GM18507 (cell line): ENCODE data around the gene CYP46A1.
"Not testable (repeated sequence)": the region's sequence is repeated elsewhere in the genome, so short reads cannot be mapped to it uniquely, and the experiment has no call there.

ENCODE experiments used
- DNase-seq: peaks from one replicate; pipeline ENCODE4 v3.0.0; 2011; ENCODE audit warnings: low read depth; ENCODE audit not compliant: insufficient read length; ENCODE audit errors: extremely low spot score
- FAIRE-seq: peaks from 2 replicates; lab custom pipeline; 2011; peaks lifted over from hg19 to GRCh38; lab: Jason Lieb, UNC

The CYP46A1 gene

DNA sequence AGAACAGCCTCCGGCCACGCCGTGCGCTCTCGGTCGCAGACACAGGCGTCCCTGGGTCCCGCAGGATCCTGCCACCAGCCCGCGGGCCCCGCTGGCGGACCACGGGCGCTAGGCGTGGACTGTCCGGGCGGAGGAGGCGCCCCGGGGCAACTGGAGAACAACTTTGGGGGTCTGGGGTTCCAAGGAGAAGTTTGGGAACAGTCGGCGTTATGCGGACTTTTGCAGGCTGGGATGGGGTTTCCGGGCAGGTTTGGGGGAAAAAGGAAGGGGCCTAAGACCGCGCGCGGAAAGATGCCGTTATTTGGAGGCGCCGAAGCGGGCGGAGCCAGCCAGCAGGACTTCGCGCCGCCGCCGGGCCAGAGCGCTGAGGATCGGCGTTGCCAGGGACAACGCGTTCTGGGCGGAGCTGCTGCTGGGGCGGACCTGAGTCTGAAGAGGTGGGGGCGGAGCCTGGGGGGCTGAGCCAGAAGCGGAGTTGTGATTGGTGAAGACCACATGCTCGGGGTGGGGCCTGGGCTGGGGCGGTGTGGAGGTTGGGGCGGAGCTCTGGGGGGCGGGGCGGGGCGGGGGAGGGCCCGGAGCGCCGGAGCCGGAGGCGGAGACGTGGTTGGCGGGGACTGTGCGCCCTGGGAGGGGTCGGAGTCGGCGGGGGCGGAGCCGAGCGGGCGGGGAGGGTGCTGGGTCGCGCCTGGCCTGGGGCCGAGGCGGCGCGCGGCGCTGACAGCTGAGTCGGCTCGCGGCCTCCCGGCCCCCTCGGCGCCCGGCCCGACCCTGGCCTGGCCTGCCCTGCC lies at the start of gene CYP46A1:
Gene CYP46A1 (plus strand): TSS at position 680 of the 791 bp plus-strand sequence. CDS start 120 bp downstream, outside the sequence.
- FAIRE-seq (peak; percentile 99), DNase-seq (peak; percentile 99)

DNA sequence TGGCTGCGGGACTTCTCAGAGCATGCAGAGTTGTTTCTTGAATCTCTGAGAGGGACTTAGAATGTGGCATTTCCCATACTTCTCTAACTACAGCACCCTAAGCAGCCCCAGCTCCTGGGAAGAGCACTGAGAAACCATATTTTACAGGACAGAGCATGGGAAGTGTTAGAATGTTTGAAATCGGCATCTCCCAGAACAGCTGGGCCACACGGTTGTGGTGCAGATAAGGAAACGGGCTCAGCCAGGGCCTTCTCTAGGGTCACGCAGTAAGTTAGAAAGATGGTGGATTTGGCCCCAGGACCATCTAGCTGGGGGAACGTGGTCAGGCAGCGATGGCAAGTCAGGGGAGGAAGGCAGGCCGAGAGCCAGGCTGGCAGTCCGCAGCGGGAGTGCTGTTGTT lies 49.7 kb upstream of the CYP46A1 start:
- DNase-seq (no peak), FAIRE-seq (no peak)

DNA sequence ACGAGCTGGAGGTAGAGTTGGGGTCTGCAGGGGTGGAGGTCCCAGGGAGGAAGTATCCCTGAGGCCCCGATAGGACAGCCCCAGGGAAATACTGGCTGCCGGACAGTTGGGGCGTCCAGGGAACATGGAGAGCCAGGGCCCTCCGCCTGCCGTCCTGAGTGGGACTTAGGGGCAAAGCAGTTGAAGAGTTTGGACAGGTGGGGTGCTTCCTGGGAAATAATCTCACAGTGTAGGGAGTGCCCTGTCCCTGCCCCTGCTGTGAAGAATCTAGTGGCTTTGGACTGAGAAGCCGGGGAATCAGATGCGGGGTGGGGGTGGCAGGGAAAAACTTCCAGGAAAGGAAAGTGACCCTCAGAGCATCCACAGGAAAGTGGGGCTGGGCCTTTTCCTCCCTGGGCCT lies 49.0 kb upstream of the CYP46A1 start:
- FAIRE-seq = no peak
- no peak for DNase-seq

DNA sequence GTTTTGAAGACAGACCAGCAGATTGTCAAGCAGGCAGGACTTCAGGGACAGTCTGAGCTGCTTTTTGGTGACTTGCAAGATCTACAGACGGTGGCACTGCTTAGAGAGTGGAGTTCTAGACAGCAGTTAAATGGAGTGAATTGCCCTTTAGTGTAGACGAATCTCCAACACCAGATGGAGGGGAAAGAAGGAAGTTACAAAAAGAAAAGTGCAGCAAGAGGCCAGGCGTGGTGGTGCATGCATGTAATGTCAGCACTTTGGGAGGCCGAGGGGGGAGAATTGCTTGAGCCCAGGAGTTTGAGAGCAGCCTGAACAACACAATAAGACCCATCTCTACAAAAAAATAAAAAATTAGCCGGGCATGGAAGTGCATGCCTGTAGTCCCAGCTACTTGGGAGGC lies 47.6 kb upstream of the CYP46A1 start:
- no peak for FAIRE-seq
- no peak for DNase-seq

DNA sequence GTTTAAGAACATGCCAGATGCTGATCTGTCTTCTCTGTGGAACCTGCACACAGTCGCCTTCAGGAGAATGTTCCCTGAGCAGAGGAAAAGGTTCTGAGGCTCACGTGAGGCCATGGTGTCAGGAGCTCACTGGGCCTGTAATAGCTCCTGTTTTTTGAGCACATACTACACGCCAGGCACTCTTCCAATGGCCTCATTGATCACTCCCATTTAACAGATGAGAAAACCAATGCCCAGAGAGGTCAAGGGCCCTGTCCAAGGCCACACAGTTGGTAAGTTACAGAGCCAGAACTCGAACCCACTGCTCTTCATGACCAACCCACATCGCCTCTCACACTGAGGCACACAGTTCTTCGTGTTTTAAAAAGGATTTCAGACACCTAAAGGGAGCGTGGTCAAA lies 46.5 kb upstream of the CYP46A1 start:
- no peak for FAIRE-seq

DNA sequence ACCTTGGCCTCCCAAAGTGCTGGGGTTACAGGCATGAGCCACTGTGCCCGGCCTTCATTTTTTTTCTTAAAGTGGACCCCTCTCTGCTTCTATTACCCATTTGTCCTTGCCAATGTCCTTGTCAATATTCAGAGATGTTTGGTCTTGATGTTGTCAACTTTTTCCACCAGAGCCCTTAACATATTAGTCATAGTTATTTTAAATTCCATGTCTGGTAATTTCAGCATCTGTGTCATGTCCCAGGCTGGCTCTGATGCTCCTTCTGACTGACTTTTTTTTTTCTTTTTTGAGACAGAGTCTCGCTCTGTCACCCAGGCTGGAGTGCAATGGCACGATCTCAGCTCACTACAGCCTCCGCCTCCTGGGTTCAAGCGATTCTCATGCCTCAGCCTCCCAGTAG lies 41.3 kb upstream of the CYP46A1 start:
- not testable (repeated sequence) for DNase-seq, FAIRE-seq

More for the DNA sequence above, 46.5 kb upstream of the CYP46A1 start:
- DNase-seq = no peak

DNA sequence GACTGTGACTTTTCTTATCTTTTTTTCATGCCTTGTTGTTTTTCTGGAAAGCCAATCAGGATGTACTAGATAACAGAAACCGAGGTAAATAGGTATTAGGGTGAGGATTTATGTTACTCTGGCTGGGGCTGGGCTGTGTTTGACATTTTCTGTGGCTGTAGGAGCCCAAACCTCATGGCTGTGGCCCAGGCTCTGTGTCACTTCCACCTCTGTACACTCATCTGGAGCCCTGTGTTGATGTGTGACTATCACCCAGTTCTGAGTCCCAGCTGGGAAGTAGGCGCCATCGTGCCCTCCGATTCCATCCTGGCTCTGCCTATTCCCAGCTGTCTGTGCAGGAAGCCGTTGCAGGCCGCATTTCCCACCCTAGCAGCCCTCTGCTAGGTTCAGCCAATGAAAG lies 40.8 kb upstream of the CYP46A1 start:
- no peak for FAIRE-seq
- DNase-seq = no peak

DNA sequence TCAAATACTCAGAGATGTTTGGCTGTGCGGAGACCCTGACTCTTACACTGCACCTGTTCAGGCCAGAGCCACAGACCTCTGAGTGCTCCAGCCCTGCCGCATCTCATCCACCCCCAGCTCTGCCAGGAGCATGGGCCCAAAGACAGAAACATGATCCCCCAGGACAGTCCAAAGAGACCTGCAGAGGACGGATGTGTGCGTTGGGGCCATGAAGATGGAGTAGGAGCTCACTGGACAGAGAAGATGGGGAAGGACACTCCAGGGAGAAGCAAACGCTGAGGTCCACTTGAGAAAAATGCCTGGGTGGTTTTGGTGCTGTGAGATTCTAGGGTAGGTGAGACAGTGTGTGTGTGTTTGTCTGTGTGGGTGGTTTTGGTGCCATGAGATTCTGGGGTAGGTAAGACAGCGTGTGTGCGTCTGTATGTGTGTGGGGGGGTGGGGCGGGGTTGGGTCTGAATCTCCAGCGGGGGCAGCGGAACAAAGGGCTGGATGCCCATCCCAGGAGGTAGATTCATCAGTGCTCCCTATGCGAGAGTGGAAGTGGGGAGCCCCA lies 40.0 kb upstream of the CYP46A1 start:
- FAIRE-seq = no peak
- no peak for DNase-seq

DNA sequence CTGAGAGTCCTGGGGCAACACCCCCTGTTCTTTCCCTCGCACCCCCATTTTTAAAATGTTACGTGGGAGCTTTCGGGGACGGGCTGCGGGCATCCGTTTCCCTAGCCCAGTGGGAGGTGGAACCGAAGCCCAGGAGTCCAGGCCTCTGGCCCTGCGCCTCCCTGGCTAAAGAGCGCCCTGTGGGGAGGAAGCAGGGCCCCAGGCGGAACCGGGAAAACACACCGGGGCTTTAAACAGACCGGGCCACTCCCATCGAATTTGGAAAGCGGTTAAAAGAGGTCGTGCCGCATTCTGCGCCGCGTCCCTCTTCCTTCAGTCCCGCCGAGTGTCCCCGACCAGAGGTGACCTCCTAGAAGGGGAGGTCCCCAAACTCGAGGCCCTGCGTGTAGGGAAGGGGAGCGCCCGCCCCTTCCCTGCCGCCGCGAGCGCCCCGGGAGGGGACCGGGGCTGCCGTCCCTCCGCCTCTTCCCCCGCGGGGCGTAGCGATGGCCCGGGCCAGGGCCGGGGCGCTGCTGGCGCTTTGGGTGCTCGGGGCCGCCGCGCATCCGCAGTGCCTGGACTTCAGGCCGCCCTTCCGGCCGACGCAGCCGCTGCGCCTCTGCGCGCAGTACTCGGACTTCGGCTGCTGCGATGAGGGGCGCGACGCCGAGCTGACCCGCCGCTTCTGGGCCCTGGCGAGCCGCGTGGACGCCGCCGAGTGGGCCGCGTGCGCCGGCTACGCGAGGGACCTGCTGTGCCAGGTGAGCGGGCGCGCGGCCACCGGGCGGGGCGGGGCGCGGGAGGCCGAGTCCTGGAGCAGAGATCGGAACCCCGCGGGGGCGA lies 39.2 kb upstream of the CYP46A1 start, which contains the start of gene HHIPL1:
Gene HHIPL1 (plus strand): TSS at position 407 of the 822 bp plus-strand sequence. CDS start 79 bp downstream, at position 486.
- DNase-seq (no peak), FAIRE-seq (no peak)

DNA sequence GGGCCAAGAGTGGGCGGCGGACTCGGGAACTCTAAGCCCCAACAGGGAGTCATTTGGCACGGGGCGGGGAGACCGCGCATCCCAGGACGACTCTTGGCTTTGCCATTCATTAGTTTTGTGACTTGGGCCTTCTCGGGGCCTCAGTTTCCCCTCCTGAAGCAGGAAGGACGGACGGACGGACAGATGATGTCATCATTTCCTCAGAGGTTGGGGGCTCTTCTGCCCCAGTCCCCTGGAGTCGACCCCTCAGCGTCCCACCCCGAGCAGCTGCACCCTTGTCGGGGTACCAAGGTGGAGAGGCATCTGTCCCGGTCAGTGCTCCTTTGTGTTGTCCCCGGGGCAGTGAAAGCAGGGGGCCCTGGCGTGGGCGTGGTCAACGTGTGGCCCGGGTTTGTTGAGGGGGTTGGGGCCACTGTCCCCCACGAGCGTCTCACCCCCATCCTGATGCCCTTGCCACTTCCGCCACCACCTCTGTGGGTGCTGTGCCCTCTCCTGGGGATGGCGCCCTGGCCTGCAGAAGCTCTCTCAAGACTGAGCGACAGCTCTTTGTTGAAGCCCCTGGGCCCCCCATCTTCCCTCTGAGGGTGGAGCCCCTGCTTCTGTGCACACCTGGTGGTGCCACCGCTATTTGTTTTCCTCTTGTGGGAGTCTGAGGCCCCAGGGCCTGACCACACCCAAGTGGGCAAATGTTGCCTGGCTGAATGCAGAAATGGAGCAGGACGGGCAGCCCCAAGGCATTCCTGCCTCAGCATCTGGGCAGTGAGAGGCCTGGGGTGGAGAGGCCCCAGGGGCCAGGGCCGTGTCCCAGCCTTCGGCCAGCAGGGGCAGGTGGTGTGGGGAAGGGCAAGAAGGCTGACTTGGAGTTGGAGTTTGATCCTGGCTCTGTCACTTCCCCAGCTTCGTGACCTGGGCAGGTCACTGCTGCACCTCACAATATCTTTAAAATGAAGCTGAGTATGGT lies 38.3 kb upstream of the CYP46A1 start:
- FAIRE-seq (no peak), DNase-seq (no peak)

DNA sequence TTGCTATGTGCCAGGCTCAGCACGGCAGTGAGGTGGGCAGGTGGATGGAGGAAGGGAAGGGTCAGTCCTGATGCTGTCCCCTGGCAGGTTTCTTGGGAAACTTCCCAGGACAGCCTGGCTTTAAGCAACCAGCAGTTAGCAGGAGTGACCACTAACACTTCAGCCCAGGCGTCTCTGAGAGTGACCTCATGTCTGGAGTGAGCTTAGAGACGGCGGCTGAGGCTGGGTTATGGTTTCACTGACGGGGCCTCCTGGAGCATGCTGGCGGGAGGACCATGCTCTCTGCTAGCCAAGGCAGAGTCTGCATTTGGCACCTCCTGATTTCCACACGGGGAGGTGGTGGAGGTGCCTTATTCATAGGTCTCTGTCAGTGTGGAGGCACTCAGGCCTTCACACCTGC lies 36.7 kb upstream of the CYP46A1 start:
- DNase-seq (no peak), FAIRE-seq (no peak)

DNA sequence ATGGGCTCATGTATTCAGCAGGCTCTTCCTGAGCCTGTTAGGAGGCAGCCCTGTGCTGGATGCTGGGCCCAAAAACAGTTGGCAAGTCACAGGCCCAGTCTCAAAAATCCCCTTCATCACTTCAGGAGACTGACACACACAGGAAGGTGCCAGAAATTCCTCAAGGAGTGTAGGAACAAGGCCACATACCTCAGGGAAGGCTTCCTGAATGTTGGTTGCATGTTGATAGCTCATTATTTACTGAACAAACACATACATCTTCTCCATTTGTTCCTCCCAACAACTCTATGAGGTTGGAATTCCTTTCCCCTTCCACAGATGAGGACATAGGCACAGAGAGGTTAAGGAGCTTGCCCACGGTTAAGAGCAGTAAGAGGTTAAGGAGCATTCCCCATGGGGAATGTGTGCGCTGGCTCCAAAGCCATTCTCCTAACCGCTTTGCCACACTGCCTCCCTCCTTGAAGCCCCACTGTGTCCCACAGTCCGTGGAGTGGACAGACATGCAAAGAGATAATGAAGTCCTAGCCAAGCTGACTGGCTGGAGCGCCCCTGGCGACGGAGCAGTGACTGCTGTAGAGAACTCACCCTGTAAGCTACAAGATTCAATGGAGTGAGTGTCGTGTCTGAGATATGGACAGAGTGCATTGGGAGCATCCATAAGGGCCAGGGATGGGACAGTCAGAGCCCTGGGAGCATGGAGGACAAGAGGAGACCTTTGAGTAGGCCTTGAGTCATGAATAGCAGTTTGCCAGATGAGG lies 35.9 kb upstream of the CYP46A1 start:
- DNase-seq (no peak), FAIRE-seq (no peak)

DNA sequence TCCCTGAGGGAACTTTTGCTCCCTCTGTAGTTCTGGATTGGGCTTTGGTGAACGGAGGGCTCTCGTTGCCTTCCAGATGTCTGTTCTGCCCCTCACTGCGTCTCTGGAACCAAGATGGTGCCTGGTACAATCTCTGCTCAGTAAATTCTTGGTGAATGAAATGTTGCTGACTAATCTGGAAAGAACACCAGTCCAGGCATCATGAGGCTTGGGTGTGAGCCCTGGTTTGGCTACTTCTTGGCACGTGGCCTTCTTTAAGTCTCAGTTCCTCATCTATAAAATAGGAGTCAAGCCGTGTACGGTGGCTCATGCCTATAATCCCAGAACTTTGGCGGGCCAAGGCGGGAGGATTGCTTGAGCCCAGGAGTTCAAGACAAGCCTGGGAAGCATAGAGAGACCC lies 34.9 kb upstream of the CYP46A1 start:
- DNase-seq (no peak), FAIRE-seq (no peak)

DNA sequence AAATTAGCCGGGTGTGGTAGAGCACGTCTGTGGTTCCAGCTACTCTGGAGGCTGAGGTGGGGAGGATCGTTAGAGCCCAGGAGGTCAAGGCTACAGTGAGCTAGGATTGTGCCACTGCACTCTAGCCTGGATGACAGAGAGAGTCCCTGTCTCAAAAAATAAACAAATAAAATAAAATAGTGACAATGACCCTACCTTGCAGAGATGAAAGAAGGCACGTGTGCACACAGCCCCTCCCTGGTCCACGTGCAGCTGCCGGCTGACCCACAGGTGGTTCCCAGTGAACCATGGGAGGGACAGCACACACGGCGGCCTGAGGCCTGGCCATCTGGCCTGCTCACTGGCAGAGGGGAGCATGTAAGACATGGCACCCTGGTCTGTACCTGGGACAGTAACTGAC lies 34.5 kb upstream of the CYP46A1 start:
- FAIRE-seq = no peak

DNA sequence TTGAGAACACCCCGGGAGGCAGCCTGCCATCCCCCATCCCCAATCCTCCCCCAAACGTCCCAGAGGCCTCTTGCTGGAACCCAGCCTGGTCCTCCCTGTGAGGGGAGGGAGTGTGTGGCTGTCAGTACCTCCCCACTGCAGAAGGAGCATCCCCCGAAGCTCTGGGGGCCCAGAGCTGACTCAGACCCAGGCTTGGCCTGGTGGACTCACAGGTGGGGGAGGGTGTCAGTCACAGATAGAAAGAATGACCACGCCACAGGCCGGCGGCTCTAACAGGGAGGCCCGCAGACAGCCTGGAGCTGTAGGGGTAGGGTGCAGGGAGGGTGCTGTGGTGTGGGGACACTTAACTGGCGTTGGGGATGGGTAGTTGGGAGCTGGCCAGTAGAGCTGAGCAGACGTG lies 33.9 kb upstream of the CYP46A1 start:
- DNase-seq = no peak
- FAIRE-seq = no peak

More for the DNA sequence above, 34.5 kb upstream of the CYP46A1 start:
- no peak for DNase-seq

DNA sequence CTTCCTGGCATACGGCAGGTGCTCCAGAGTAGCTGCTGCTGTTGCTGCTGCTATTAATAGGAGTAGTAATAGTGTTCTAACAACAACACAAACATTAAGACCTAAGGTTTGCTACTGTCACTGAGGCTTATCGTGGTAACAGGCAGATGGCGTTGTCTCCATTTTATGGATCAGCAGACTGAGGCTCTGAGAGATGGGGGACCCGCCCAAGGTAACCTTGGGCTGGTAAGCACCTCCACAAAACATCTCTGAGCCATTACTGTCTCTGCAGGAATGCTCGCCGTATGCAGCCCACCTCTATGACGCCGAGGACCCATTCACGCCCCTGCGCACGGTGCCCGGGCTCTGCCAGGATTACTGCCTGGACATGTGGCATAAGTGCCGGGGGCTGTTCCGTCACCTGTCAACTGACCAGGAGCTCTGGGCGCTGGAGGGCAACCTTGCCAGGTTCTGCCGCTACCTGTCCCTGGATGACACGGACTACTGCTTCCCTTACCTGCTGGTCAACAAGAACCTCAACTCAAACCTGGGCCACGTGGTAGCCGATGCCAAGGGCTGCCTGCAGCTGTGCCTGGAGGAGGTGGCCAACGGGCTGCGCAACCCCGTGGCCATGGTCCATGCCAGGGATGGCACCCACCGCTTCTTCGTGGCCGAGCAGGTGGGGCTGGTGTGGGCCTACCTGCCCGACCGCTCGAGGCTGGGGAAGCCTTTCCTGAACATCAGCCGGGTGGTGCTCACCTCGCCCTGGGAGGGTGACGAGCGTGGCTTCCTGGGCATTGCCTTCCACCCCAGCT lies 31.9 kb upstream of the CYP46A1 start:
- DNase-seq = no peak
- no peak for FAIRE-seq

DNA sequence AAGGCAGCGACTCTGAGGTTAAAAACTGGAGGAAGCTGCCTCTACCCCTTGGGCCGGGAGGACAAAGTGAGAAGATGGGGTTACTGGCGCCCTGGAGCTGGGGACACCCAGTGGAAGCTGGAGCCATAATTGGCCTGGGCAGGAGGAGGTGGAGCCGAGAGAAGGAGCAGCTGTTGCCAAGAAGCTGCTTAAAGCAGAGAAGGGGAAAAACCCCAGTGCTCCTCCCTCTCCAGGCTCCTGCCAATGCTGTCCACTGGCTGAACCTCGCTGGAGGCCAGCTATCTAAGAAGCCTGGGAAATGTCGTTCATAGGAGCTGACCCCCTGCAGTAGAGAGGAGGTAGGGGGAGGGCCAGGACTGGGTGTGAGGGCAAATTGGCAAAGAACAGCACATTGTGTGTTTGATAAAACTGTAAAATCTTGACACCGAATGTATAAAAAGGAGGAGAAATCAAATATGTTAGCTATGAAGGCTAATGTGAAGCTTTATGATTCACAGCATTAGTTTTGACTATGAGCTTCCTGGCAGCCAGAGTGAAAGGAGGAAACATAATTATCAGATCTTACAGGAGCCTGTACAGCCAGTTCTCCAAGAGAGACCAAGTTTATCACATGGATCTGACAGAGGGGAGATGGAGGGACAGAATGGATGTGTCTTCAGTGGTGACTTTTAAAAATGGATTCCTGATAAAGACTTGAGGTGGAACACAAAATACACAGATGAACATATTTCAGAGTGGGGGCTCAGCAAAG lies 29.7 kb upstream of the CYP46A1 start:
- DNase-seq (no peak), FAIRE-seq (no peak)
